ENCODE data around the gene FIGN. TPM values are rescaled to one million over a fixed set of nuclear protein-coding genes. Genes with fewer than 3 reads are reported as not detected.

FIGN gene
- total and polyA plus RNA-seq, 2 of the 4 experiments (the other 2 are of a cell fraction), result 0.77 to 0.90 TPM

DNA sequence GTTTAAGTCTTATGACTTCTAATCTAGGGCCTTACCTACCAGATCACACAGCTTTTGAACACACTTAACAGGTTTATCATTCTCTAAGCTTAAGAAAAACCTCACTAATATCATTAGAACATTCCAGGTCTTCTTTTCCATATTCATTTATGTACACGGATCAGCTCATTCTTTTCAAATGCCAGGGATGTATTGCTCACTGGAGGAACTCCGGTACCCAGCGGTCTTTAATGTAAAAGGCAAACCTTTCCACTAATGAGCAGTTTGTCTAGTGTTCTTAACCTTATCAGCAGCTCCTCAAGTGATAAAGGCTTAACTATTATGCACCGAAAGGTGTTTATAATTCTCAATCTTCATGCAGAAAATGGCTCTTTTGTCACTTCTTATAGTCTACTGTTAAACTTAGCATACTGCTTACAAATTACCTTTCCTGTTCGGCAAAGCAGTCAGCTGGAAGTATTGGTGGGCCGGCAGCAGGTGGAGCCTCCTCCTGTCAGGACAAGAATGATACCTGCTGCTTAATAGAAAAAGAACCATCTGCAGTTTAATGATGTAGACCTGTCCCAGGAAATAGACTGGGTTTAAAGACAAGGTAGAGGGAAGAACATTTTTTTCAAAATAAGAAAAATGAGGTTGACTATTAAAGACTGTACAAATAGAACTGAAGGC lies 142.7 kb downstream of the FIGN start:
- no peaks in the 10 kb centered on the region for H3K79me1 ChIP-seq (ENCODE audit: low read depth in 1 of 2, low read length in 2 of 2)
- no peak overlapping the region for H2BK20ac ChIP-seq (ENCODE audit: low read depth, low read length)
- POLR2A ChIA-PET (ENCODE audit: unreplicated experiment), result no interaction called here
- H3K4me2 ChIP-seq (ENCODE audit: low read depth, low read length), result no peak overlapping the region
- H3K27ac ChIP-seq (ENCODE audit: insufficient read depth, low read length), result no peak overlapping the region
- dilution Hi-C loops (cut with HindIII; ENCODE audit: low sequenced_read_pairs, unreplicated experiment), result no loop called here
- intact Hi-C loops (cut with micrococcal nuclease), result no loop called here
- no TSS peak for BruUV-seq (replicated peaks)
- in situ Hi-C loops (cut with MboI; ENCODE audit: low sequenced_read_pairs), result no loop called here
- no peaks in the 10 kb centered on the region for H3K36me3 ChIP-seq (ENCODE audit: control insufficient read depth, insufficient read depth, low read length)
- no peak overlapping the region for H3K56ac ChIP-seq (ENCODE audit: extremely low read depth, insufficient read depth, low read length)
- ATAC-seq (ENCODE audit: low read depth), result no peak
- no peak overlapping the region for H2BK120ac ChIP-seq (ENCODE audit: low read depth, low read length)
- H2AFZ ChIP-seq (replicated peaks; ENCODE audit: low read length, poor library complexity), result no peak overlapping the region
- no peak overlapping the region for H3K4ac ChIP-seq (ENCODE audit: low read depth, low read length)
- no peaks in the 10 kb centered on the region for H4K20me1 ChIP-seq (ENCODE audit: insufficient read depth, low read length)
- H2BK15ac ChIP-seq (ENCODE audit: low read depth, low read length), result no peak overlapping the region
- TF ChIP-seq FOS (IDR thresholded peaks at IDR 0.05; ENCODE audit: low read depth, low read length) (no peak), CHD1 (IDR thresholded peaks at IDR 0.05; ENCODE audit: low read depth, low read length) (no peak), RFX5 (IDR thresholded peaks at IDR 0.05; ENCODE audit: low read depth, low read length) (no peak), BHLHE40 (IDR thresholded peaks at IDR 0.05; ENCODE audit: low read depth, low read length) (no peak), MXI1 (IDR thresholded peaks at IDR 0.05; ENCODE audit: borderline replicate concordance, low read depth, low read length) (no peak), RAD21 (IDR thresholded peaks at IDR 0.05; ENCODE audit: low read length) (no peak), RCOR1 (IDR thresholded peaks at IDR 0.05; ENCODE audit: insufficient replicate concordance, low read length) (no peak), SMC3 (IDR thresholded peaks at IDR 0.05; ENCODE audit: low read depth, low read length) (no peak)
- TF ChIP-seq, protein P1, sequence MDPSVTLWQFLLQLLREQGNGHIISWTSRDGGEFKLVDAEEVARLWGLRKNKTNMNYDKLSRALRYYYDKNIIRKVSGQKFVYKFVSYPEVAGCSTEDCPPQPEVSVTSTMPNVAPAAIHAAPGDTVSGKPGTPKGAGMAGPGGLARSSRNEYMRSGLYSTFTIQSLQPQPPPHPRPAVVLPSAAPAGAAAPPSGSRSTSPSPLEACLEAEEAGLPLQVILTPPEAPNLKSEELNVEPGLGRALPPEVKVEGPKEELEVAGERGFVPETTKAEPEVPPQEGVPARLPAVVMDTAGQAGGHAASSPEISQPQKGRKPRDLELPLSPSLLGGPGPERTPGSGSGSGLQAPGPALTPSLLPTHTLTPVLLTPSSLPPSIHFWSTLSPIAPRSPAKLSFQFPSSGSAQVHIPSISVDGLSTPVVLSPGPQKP (IDR thresholded peaks at IDR 0.05; ENCODE audit: borderline replicate concordance, low read depth, low read length), result no peak
- TF ChIP-seq, protein P2, sequence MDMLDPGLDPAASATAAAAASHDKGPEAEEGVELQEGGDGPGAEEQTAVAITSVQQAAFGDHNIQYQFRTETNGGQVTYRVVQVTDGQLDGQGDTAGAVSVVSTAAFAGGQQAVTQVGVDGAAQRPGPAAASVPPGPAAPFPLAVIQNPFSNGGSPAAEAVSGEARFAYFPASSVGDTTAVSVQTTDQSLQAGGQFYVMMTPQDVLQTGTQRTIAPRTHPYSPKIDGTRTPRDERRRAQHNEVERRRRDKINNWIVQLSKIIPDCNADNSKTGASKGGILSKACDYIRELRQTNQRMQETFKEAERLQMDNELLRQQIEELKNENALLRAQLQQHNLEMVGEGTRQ (IDR thresholded peaks at IDR 0.05; ENCODE audit: low read depth, low read length), result no peak
- H3K14ac ChIP-seq (replicated peaks; ENCODE audit: low read depth, low read length), result no peak overlapping the region
- H3K23ac ChIP-seq (ENCODE audit: low read depth, low read length), result no peak overlapping the region
- no peak overlapping the region for H2BK5ac ChIP-seq (ENCODE audit: low read depth, low read length, poor library complexity, severe bottlenecking)
- no peaks in the 10 kb centered on the region for H3K27me3 ChIP-seq (ENCODE audit: control insufficient read depth, insufficient read depth, low read length)
- DNase-seq, result no peak
- H4K5ac ChIP-seq (ENCODE audit: low read depth, low read length), result no peak overlapping the region
- H4K8ac ChIP-seq (ENCODE audit: low read depth in 2 of 2, low read length in 2 of 2), result no peak overlapping the region
- H3K4me1 ChIP-seq (ENCODE audit: control insufficient read depth, insufficient read depth, low read length), result no peaks in the 10 kb centered on the region
- no peak overlapping the region for H3K4me3 ChIP-seq (ENCODE audit: insufficient read depth, low read depth, low read length)
- no peaks in the 10 kb centered on the region for H3K9me1 ChIP-seq (ENCODE audit: insufficient read depth, low read length)
- no peak overlapping the region for H4K91ac ChIP-seq (ENCODE audit: insufficient read depth, low read depth, low read length)
- no peak overlapping the region for H3K9ac ChIP-seq (ENCODE audit: low read depth, low read length)
- no peak overlapping the region for H2AK5ac ChIP-seq (ENCODE audit: low read depth, low read length)
- no peaks in the 10 kb centered on the region for H3K9me3 ChIP-seq (ENCODE audit: control insufficient read depth, insufficient read depth, low read length)
- WGBS, 2 experiments (ENCODE audit: extremely low coverage in 2 of 2, insufficient read length in 1 of 2), result no CpG with 5 or more reads among the region's 6 CpGs
- no peak overlapping the region for H3K18ac ChIP-seq (ENCODE audit: low read depth, low read length)
- no peak overlapping the region for H2AK9ac ChIP-seq (replicated peaks; ENCODE audit: low read depth, low read length, poor library complexity)
- CTCF ChIA-PET, result interaction anchor here (1.0 to 1.6 kb wide), 3 partner anchors 9 to 14 kb away, joined by 3 to 4 read pairs (median 3); no protein-coding TSS in a partner anchor

All from IMR-90 (cell line).